Thymus (tissue), 11 donors: Measurements from ENCODE around the gene PHYKPL. TPM values are rescaled to one million over a fixed set of nuclear protein-coding genes. Genes with fewer than 3 reads are reported as not detected.

Experiments used
- DNase-seq, 9 donors: peaks; one replicate each; pipeline ENCODE4 v3.0.0-alpha.2; 2013; ENCODE audit warnings: low spot score in 9 of 9, low read depth in 6 of 9, missing footprints in 1 of 9
- H3K27ac ChIP-seq, 2 donors: one replicate each; pipeline ENCODE4 v1.5.1; 2013; ENCODE audit warnings: control low read depth in 1 of 2, low read depth in 1 of 2, low read length in 1 of 2, mild to moderate bottlenecking in 1 of 2, moderate library complexity in 1 of 2
- H3K27me3 ChIP-seq, 2 donors: one replicate each; pipeline ENCODE4 v1.5.1; 2013; ENCODE audit warnings: low read length in 1 of 2; ENCODE audit not compliant: control insufficient read depth in 2 of 2, insufficient read depth in 1 of 2
- H3K36me3 ChIP-seq, 2 donors: one replicate each; pipeline ENCODE4 v1.5.1; 2013; ENCODE audit warnings: low read length in 1 of 2, mild to moderate bottlenecking in 1 of 2, moderate library complexity in 1 of 2; ENCODE audit not compliant: control insufficient read depth in 2 of 2, insufficient read depth in 2 of 2
- H3K4me1 ChIP-seq, 2 donors: one replicate each; pipeline ENCODE4 v1.5.1; 2013; ENCODE audit warnings: low read length in 2 of 2; ENCODE audit not compliant: control insufficient read depth in 2 of 2, insufficient read depth in 2 of 2
- H3K4me3 ChIP-seq, 2 donors: one replicate each; pipeline ENCODE4 v1.5.1; 2013; ENCODE audit warnings: low read length in 2 of 2, control low read depth in 1 of 2, mild to moderate bottlenecking in 1 of 2
- H3K9me3 ChIP-seq, 2 donors: one replicate each; pipeline ENCODE4 v1.5.1; 2013; ENCODE audit warnings: low read length in 1 of 2, mild to moderate bottlenecking in 1 of 2; ENCODE audit not compliant: control insufficient read depth in 2 of 2, insufficient read depth in 1 of 2
- WGBS: extraction: QIAGEN DNeasy Blood & Tissue Kit; methylation state at CpG from one replicate; pipeline ENCODE4 v1.1.7; 2013; 5-methylcytosine and 5-hydroxymethylcytosine counted together
- polyA plus RNA-seq: library from polyadenylated mRNA; stranded (reverse); fragments of 200-250 nt; gene quantifications from one replicate; pipeline ENCODE4 v1.2.3, GENCODE V29; 2013
- total RNA-seq: library from RNA; stranded (reverse); fragments of 120-200 nt; gene quantifications from one replicate; pipeline ENCODE4 v1.2.4, GENCODE V29; 2013
- donor health status: healthy.

The PHYKPL gene
- total and polyA plus RNA-seq, 2 donors: 33.5 to 116 TPM

DNA sequence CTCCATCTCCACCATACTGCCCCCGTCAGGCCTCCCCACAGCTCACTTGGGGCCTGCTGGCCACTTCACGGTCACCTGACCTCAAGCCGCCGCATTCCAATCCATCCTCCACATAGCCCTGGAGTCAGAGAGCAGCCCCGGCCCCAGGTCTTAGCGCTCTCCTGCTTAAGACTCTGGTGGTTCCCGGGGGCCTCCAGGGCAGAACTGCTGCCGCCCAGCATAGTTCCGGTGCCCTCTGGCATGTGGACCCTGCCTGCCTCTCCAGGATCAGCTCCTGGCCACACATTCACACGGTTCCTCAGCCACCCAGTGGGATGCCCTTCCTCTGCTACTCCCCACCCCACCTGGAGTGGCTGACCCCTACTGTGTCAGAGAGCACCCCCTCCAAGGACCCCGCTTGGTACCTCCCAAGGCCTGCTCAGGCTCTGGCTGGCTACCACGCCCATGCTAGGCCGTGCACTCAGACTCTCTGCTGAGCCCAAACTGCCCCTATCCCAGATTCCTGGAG is 8.7 kb downstream of the PHYKPL start:
- no peak overlapping the region for H3K4me3 ChIP-seq
- H3K9me3 ChIP-seq: no peaks in the 10 kb centered on the region
- no peak for DNase-seq
- 90% methylated on average over 13 of the region's 13 CpGs for WGBS
- H3K27me3 ChIP-seq: no peaks in the 10 kb centered on the region
- H3K4me1 ChIP-seq: peaks cover 0 to 3% of the 10 kb centered on the region in 2 donors
- peaks cover 54 to 66% of the 10 kb centered on the region in 2 donors for H3K36me3 ChIP-seq
- no peak overlapping the region for H3K27ac ChIP-seq

DNA sequence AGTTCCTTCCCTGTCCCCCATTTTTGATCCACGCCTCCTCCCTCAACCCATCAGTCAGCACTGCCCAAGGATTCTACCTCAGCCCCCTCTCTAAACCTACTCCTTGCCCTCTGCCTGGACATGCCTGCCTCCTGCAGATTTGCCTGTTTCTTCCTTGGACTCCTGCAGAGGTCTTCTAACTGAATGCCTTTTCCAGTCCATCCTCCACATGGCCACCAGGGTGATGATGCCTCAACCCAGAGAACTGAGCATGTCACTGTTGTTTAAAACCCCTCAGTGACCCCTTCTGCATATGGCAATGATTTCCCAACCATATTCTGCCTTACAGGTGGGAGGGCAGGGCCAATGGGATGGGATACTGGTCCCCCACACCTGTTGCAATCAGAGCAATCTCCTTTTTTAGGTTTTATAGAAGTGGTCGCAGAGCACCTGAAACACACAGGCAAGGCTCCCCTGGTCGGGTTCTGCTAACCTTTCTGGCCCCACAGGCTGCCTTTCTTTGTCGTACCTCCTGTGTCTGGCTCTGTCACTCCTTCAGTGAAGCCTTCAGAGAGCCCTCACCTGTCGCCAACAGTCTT is 9.3 kb downstream of the PHYKPL start:
- WGBS: 97% methylated on average over 5 of the region's 5 CpGs
- H3K4me1 ChIP-seq: peaks cover 0 to 3% of the 10 kb centered on the region in 2 donors
- H3K27me3 ChIP-seq: no peaks in the 10 kb centered on the region
- H3K27ac ChIP-seq: no peak overlapping the region
- DNase-seq: no peak
- H3K4me3 ChIP-seq: no peak overlapping the region
- no peaks in the 10 kb centered on the region for H3K9me3 ChIP-seq
- H3K36me3 ChIP-seq: peaks cover 48 to 65% of the 10 kb centered on the region in 2 donors

DNA sequence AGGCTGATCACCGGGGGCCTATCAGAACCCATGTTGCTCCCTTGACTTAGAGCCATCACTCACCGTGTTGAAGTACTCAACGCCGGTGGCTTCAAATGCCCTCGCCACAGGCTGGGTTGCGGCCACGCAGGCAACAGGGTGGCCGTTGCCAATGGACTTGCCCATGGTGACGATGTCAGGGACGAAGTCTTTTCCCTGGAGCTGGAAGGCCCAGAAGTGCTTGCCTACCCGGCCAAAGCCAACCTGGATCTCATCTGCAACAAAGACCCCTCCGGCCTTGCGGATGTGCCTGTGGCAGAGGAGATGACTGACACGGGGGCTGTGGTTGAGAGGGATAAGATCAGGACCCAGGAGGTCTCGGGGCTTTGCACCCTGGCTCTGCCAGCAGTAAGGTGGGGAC is 10.3 kb downstream of the PHYKPL start:
- Histone ChIP-seq H3K4me3 (no peak overlapping the region), H3K27ac (no peak overlapping the region), H3K27me3 (no peaks in the 10 kb centered on the region), H3K4me1 (peaks cover 0 to 3% of the 10 kb centered on the region in 2 donors), H3K36me3 (peaks cover 39 to 57% of the 10 kb centered on the region in 2 donors), H3K9me3 (no peaks in the 10 kb centered on the region)
- no peak for DNase-seq
- 98% methylated on average over 15 of the region's 15 CpGs for WGBS

DNA sequence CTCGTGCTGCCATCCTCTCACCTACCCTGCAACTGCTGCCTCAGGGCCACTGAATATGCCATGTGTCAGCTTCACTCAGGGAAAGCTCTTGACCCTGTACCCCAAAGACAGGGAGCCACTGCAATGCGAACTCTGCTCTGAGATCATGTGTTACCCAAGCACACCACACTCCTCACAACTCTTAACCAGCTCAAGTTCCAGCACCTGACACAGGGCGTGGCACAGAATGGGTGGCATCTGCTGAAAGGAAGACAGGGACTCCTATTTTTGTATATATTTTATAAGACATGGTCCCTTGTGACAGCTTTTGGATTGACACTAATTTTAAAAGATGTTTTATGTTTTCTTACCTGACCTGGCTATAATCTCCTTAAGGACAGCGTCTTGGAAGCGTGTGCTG is 10.7 kb downstream of the PHYKPL start:
- peaks cover 35 to 54% of the 10 kb centered on the region in 2 donors for H3K36me3 ChIP-seq
- DNase-seq: no peak
- H3K4me1 ChIP-seq: peaks cover 0 to 3% of the 10 kb centered on the region in 2 donors
- no peak overlapping the region for H3K4me3 ChIP-seq
- WGBS: 79% methylated on average over 5 of the region's 5 CpGs
- no peaks in the 10 kb centered on the region for H3K27me3 ChIP-seq
- no peaks in the 10 kb centered on the region for H3K9me3 ChIP-seq
- H3K27ac ChIP-seq: no peak overlapping the region

DNA sequence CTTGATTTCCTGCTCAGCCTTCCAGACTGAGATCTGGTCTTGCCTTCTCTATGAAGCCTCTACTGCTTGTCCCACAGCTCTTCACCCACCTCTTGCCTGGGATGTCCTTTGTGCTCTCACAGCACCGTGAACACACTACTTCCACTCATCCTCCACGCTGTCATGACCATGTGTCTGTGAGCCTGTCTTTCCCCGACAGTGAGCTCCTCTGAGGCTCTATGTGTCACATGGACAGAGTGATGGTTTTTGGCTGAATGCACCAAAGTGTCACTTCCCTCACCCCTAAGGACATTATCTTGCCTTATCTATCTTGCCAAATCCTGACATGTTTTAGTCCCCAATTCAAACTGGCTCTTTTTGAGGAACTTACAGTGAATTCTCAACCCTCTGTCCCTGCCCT is 11.3 kb downstream of the PHYKPL start:
- no peaks in the 10 kb centered on the region for H3K9me3 ChIP-seq
- no peak overlapping the region for H3K4me3 ChIP-seq
- no peak for DNase-seq
- 94% methylated on average over 3 of the region's 3 CpGs for WGBS
- H3K36me3 ChIP-seq: peaks cover 33 to 57% of the 10 kb centered on the region in 2 donors
- peaks cover 0 to 3% of the 10 kb centered on the region in 2 donors for H3K4me1 ChIP-seq
- no peaks in the 10 kb centered on the region for H3K27me3 ChIP-seq
- no peak overlapping the region for H3K27ac ChIP-seq

DNA sequence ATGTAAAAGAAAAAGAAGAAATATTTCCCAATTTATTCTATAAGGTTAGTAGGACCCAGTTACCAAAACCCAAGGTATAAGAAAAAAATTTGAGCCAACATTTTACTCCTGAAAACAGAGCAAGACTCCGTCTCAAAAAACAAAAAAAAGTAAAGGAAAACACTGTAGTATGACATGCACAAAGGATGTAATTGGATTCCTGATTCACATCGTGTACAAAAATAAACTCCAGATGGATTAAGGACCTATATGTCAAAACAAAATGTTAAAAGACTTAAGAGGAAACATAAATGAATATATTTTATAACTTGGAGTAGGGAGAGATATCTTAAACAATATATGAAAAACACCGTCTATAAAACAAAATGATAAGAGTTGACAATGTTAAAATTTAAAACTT is 13.8 kb downstream of the PHYKPL start:
- Histone ChIP-seq H3K36me3 (peaks cover 48 to 66% of the 10 kb centered on the region in 2 donors), H3K9me3 (no peaks in the 10 kb centered on the region), H3K4me3 (no peak overlapping the region), H3K4me1 (no peaks in the 10 kb centered on the region), H3K27ac (no peak overlapping the region), H3K27me3 (no peaks in the 10 kb centered on the region)
- WGBS: 96% methylated on average over 3 of the region's 3 CpGs
- no peak for DNase-seq

DNA sequence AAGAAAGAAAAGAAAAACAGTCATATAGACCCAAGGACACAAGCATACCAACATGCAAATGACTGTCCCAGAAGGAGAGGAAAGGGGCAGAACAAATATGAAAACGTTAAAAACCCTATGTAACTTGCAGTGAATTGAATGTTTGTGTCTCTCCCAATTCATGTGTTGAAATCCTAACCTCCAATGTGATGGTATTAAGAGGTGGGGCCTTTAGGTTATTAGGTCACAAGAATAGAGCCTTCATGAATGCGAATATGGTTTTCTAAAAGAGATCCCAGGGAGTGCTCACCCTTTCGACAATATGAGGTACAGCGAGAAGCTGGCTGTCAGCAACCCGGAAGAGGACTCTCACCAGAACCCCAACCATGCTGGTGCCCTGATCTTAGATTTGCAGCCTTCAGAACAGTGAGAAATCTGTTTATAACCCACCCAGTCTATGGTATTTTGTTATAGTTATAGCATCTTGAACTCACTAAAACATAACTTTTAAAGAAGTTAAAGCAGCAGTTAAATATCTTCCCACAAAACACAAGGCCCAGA is 14.3 kb downstream of the PHYKPL start:
- Histone ChIP-seq H3K4me1 (no peaks in the 10 kb centered on the region), H3K27ac (no peak overlapping the region), H3K9me3 (no peaks in the 10 kb centered on the region), H3K36me3 (peaks cover 53 to 66% of the 10 kb centered on the region in 2 donors), H3K4me3 (no peak overlapping the region), H3K27me3 (no peaks in the 10 kb centered on the region)
- DNase-seq: no peak
- WGBS: 95% methylated on average over 5 of the region's 5 CpGs

DNA sequence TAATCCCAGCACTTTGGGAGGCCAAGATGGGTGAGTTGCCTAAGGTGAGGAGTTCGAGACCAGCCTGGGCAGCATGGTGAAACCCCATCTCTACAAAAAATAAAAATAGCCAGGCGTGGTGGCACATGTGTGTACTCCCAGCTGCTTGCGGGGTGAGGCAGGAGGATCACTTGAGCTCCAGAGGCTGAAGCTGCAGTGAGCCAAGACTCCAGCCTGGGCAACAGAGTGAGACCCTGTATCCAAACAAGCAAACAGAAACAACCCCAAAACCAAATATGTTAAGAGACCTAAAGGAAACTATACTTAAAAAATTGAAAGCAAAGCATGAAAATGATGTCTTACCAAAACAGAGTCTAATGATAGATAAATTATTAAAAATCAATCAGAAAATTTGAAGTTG is 15.8 kb downstream of the PHYKPL start:
- DNase-seq: no peak
- no peaks in the 10 kb centered on the region for H3K27me3 ChIP-seq
- peaks cover 57 to 67% of the 10 kb centered on the region in 2 donors for H3K36me3 ChIP-seq
- no peak overlapping the region for H3K27ac ChIP-seq
- no peaks in the 10 kb centered on the region for H3K4me1 ChIP-seq
- whole genome bisulfite sequencing: 96% methylated on average over 3 of the region's 3 CpGs
- no peaks in the 10 kb centered on the region for H3K9me3 ChIP-seq
- H3K4me3 ChIP-seq: no peak overlapping the region

DNA sequence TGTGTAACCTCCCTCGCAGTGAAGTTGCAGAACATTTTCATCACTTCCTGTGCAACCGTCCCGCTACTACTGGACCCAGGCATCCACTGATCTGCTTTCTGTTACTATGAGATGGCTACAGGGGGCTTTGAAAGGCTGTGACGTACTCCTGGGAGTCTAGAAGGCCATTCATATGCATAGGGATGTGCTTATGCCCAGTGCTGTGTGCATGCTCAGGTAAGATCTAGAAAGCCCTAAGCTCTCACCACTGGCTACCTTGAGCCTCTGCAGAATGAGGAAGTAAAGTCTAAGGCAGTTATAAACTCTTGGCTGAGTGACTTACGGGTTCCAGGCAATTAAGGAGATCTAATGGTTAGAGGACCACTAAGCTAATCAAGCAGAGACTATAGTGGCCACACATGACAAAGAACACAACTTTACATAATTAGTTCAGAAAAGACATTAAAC is 16.5 kb downstream of the PHYKPL start:
- no peaks in the 10 kb centered on the region for H3K4me1 ChIP-seq

More for the DNA sequence above, 16.5 kb downstream of the PHYKPL start:
- WGBS: 92% methylated on average over 5 of the region's 5 CpGs
- Histone ChIP-seq H3K9me3 (no peaks in the 10 kb centered on the region), H3K36me3 (peaks cover 57 to 67% of the 10 kb centered on the region in 2 donors), H3K27me3 (no peaks in the 10 kb centered on the region), H3K27ac (no peak overlapping the region), H3K4me3 (no peak overlapping the region)
- no peak for DNase-seq
